SK-N-MC (cell line): Measurements from ENCODE around the gene HAPLN3.

Experiments used
- EZH2 ChIP-seq: fragments of 200-600 bp; sonication (generic); IDR thresholded peaks from one replicate; pipeline ENCODE4 v1.6.1; 2017; ENCODE audit warnings: antibody characterized with exemption
- POLR2AphosphoS5 ChIP-seq: IDR thresholded peaks from 2 replicates; pipeline ENCODE4 v1.6.1; 2012; ENCODE audit warnings: mild to moderate bottlenecking, low read depth, low read length, borderline replicate concordance

DNA sequence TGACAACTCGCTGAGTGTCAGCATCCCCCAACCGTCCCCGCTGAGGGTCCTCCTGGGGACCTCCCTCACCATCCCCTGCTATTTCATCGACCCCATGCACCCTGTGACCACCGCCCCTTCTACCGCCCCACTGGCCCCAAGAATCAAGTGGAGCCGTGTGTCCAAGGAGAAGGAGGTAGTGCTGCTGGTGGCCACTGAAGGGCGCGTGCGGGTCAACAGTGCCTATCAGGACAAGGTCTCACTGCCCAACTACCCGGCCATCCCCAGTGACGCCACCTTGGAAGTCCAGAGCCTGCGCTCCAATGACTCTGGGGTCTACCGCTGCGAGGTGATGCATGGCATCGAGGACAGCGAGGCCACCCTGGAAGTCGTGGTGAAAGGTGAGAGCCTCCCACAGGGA lies 56.7 kb downstream of the HAPLN3 start:
- no peak for TF ChIP-seq POLR2AphosphoS5
- no peak for TF ChIP-seq EZH2
